Stimulated activated CD8-positive, alpha-beta memory T cell treated with anti-CD3 and anti-CD28 coated beads, Interleukin-4, amount 100 ng/mL, for 24 hours (primary cell): ENCODE results near the gene LYRM4.

Source experiments
- DNase-seq: peaks from one replicate; pipeline ENCODE4 v3.0.0-alpha.2; 2020; ENCODE audit warnings: low read depth

The LYRM4 gene

DNA sequence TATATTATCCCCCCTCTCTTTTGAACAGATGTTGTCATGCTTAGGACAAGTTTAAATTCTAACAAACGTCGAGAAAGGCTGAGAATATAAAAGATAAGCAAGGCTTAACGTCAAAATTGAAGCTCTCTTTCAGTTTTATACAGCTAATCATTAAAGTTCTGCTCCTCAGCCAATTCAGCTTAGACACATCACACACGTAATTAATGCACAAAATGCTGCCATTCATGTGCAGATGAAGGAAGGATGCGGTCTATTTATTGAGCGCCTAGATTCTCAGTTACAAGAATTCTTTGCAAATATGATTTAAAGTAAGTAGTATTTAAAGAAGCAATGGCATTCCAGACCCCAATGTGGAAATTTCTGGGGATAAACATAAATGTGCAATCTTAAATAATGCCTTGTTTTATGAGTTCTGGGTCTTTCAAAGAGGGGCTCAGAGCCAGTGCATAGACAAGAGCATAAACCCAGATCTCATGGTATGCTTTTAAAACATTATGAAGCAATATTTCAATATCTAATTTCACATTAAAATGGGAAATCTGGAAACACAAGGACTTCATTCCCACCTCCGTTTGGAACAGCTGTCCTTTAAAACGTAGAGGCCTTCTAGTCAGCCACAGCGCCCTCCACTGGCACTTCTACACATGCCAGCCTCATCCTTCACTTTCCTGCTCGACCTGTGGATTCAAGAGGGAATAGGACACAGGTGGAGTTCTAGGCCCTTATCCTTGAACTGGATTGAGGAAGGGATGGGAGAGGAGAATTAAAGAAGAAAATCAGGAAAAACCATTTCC is 85.8 kb downstream of the LYRM4 start:
- no peak for DNase-seq

DNA sequence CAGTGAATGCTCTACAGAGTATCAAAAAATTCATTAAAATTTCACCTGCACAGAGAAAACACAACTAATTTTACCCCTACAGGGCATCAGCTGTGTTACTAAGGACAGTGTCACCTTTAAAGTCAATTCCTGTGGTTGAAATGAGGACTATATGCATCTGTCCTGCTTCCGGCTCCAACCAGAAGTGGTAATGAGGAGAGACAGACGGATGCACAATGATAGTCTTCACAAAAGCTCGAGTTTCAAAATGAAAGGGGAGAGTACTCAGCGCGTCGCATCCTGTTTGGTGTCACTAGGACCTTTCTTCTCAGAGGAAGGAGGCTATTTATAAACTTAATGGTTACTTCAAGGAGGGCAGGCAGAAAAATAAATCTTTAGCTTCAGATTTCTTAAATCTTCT is 86.5 kb downstream of the LYRM4 start:
- peak; percentile 5 for DNase-seq

DNA sequence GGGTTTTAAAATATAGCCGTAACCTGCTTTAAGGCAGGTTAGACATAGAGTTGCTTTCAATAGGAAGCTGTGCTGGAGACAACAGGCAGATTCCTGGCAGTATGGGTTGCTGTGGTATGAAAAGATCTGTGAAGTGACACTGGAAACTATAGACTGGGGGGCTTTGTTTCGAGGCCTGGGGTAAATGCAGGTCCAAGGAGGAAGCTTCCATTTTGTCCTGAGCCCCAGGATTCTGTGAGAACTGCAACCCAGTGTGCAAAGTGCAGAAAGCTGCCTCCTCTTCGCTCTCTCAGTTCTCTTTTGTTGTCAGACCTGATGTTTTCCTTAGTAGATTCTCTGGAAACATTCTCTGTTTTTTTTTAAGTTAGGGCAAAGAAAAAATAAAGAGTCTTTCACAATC is 86.9 kb downstream of the LYRM4 start:
- no peak for DNase-seq

DNA sequence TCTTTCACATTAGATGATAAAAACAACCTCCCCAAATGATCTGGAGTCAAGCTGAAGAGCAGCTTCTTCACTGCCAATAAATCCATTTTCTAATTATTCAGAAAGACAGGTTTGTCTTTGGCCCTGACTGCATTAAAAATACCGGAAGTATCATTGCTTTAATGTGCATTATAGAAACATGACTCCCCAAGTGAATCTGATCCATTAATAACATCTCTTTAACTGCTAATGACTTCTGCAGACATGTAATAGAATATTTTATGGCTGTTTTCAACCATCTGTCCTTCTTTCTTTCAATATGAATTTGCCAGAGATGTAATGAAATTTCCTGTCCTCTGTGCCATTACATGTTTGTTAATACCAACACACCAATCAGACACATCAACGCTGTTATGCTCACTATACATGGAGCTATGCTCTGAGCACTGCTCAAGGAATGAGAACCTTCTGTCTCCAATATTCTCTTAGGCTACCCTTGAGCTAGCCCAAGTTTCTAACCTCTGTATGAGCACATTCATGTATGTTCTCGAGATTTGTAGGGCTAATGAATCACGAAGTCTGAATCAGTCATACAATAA is 87.8 kb downstream of the LYRM4 start:
- no peak for DNase-seq

DNA sequence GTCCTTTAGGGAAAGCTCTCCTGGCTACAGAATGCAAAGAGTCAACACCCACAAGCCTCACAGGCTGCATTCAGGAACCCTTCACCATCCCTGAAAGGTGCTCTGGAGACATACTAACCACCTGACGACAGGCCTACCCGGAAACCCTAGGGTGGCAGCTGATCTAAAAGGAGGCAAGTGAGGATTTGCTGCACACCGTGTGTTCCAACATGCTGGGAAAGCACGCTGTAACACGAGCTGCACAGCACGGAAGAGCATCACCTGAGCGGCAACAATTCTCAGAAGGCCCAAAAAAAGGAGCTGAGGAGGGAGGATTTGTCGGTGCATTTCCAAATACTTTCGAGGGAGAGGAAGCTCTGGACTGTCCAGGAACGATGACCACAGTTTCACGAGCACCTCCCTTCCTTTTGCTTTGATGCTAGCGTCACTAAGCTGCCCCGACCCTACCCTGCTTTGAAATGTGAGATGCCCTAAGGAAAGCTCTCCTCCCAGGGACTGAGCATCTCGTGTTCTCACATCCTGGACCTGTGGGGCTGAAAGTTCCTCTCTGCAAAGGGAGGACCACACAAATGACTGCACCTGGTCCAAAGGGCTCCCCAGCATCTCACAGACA is 88.6 kb downstream of the LYRM4 start:
- DNase-seq: no peak

DNA sequence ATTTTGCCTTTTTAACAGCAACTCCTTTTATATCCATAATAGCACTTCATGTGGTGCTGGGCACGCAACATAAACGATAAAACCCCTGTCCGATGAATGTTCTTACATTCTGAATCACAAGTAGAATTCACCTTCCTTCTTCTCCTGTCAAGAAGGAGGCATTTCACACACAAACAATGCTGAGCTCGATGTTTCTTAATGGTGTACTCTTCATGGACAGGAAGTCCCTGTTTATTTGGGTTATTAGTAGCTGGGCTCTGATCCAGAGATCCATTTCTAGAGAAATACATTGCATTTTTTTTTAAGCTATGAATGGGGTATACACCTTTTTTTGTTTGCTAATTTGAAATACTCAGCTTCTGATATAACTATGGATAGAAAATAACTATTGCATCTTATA is 93.2 kb downstream of the LYRM4 start:
- DNase-seq: no peak

DNA sequence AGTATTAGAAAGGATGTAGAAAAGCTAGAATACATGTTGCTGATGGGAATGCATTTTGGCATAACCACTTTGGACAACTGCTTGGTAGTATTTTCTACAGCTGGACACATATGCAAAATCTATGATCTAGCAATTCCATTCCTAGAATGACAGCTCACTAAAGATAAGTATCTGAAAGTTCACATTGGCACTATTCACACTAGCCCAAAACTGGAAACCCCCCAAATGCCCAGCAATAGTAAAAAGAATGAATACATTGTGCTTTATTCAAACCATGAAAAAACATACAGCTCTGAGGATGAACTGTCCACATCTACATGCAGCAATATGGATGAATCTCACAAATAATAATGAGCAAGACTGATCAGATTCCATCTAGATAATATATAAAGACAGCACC is 96.7 kb downstream of the LYRM4 start:
- DNase-seq: no peak

DNA sequence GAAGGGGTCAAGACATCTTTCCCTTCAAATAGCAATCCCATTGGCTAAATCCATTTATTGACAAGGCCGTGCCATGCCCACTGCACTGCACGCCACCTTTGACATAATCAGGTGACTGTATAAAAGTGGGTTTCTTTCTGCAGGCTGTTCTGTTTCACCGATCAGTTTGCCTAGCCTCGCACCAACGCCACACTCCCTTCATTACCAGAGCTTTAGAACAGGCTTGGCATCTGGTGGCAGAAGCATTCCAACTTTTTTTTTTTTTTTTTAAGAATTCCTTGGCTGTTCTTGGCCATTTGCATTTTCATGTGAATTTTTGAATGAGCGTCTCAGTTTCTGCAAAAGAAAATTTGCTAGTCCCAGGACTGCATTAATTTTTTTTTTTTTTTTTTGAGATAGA is 97.5 kb downstream of the LYRM4 start:
- no peak for DNase-seq

DNA sequence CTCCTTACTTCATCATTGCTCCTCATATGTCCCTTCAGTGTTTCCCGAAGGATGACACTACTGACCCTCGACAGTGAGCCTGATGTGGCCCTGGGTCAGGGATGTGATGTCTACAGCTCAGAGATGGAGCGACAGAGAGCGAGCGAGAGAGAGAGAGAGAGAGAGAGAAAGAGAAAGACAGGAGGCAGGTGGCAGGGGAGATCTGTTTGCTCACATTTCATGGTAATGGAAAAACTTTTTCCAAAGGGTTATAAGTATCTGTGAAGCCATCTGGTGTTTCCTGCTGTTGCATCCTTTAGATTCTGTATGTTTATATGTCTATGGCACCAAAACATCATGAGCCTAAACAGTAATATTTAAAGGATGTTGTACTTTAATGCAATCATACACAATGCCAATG is 98.4 kb downstream of the LYRM4 start:
- no peak for DNase-seq

DNA sequence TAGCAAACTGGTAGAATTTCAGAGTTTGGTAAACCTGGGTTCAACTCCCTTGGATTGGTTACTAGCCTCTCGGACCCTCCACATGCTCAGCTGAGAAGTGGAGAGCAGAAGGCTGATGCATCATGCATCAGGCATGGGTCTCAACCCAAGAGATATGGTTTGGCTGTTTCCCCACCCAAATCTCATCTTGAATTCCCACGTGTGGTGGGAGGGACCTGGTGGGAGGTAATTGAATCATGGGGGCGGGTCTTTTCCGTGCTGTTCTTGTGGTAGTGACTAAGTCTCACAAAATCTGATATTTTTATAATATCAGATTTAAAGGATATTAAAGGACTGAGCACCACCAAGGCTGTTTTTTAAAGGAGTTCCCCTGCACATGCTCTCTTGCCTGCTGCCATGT is 100.5 kb downstream of the LYRM4 start:
- DNase-seq: no peak

DNA sequence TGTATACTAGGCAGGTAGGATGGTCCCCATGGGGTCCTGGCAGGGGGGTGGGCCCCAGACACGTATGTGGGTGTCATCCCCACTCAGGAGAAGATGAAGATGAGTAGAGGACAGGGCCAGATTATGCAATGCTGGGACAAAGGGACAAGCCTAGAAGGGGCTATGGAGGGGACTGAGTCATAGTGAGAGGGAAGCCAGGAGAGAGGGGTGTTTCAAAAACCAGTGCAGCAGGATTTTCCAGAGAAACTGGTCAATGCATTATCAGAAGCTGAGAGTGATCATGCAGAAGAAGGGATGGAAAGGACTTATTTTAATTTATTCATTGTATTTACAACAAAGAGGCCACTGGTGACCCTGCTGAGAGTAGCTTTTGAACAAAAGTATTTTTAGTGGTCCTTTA is 101.6 kb downstream of the LYRM4 start:
- no peak for DNase-seq

DNA sequence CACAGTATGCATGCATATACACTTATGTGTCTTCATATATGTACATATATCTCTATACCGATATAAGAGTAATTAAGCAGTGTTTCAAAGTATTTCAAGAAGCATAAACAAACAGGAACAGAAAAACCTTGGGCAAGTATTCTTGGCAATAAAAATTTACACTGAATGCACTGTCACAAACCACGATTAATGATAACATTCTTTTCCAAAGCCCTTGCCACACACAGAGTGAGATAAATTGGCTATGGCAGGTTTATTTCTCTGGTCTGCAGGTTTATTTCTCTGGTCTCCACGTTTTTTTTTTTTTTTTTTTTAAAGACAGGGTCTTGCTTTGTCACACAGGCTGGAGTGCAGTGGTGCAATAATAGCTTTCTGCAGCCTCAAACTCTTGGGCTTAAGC is 102.6 kb downstream of the LYRM4 start:
- no peak for DNase-seq

DNA sequence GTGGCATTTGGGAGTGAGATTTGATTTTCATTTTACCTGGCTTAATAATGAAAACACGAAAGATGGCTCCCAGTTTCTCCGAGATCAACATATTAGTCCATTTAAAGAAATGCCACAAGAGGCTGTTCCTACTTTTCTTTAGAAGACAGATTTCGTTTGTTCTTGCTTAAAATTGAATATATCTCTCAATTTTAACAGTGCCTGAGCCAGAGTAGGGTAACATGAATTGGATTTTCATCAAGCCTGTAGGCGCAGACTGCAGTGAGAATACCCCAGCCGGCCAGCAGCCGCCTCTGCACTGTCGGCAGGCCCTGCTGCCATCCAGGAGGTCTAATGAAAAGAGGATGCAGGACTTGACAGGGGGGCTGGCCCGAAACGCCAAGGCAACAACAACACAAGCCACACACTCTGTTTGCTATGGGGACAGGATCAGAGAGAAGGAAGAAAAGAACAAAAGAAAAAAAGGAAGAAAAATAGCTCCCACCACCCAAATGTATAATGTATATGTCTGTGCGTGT is 103.1 kb downstream of the LYRM4 start:
- no peak for DNase-seq

DNA sequence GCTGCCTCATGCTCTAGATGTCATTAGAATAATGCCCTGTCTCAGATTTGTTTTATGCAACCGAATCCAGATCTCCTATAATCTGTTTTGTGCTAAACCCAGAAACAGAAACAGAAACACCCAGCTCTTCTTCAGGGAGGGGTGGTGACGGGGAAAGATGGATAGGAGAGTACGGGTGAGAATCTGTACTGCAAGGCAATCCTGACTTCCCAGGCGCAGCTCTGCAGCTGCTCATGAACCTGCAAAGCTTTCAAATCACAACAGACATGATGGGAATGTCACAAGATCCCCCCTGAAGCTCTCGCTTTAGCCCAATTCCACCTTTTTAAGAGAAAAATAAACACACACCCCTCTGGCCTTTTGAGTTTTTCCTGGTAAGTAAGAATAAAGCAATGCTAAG is 104.1 kb downstream of the LYRM4 start:
- no peak for DNase-seq

DNA sequence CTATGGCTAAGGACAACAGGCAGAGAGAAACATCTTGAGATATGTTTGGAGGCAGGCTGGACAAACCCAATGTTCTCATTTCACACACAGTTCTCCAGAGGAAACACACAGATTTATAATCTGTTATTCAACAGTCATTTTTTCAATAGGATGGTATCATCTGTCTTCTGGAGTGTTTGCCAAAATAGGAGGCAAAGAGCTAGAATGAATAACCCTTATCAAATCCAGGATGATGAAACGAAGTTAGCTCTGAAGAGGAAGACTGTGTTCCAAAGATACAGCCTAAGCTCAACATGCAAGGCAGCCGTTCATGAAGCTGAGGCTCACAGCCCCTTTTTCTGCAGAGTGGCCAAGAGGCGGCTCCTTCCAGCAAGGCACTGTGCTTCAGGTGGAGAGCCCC is 104.8 kb downstream of the LYRM4 start:
- no peak for DNase-seq

DNA sequence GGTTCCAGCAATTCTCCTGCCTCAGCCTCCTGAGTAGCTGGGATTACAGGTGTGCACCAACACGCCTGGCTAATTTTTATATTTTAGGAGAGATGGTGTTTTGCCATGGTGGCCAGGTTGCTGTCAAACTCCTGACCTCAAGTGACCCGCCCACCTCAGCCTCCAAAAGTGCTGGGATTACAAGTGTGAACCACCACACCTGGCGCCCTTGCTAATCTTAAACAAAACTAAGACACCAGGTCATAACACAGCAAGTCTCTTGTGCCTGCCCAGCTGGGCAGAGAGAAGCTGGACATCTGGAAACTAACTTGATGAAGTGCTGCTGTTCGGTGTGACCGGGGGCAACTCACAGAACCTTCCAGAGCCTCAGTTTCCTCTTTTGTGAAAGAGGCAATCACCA is 107.6 kb downstream of the LYRM4 start:
- DNase-seq: no peak

DNA sequence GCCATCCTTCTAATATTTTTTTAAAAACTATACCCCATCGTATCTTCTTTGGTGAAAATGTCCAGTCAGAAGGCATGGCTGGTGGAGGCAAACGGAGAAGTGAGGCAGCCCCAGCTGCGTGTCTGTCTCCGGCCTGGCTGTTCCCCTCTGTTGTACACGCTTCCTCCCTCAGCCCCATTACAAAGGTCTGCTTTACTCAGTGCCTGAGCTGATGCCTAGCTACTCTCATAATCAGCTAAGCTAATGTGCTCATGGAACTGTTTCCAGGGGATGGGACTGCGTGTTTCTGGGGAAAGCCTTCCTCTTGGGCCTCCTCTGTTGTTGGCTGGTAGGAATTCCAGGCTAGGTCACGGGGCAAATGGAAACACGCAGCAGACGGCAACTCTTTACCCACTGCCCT is 108.3 kb downstream of the LYRM4 start:
- no peak for DNase-seq

DNA sequence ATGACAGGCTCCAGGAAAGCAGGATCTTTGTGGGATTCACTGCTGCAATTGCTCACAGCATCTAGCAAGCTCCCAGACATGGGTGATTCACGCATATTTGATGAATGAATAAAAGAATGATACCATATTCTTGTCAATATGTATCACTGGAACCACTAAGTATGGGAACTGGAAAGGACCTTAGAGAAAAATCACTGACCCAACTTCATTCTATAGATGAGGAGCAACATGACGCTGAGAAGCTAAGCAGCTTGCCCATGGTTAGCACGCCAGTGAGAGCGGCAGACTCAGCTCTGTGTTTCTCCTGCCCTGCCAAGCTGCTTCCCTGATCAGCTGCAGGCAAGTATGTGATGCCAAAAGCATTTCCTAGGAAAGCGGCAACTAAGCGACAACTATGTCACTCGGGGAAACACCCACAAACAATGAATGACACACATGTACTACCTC is 108.8 kb downstream of the LYRM4 start:
- DNase-seq: no peak

DNA sequence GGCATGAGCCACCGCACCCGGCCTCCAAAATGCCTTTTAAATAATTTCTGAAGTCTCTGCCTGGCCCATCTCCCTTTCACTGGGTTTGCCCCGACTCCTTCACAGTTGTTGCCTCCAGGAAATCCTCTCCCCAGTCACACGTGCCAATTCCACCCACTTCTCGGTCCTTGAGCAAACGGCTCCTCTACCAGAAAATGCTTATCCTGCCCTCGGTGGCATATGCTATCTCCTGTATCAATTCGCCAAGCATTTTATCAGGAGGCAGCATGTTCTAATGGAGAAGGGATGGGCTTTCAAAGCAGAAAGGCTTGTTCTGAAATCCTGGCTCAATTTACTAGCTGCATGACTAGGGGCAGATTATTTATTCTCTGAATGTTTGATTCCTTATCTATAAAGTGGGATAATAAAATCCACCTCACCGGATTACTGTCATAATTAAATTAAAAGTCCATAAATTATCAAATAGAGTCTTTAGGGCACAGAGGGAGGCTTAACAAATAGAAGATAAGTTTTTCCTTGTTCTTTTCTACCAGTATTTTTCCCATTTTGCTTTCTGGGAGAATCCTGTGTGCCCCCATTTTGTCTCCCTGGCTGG is 109.3 kb downstream of the LYRM4 start:
- no peak for DNase-seq

DNA sequence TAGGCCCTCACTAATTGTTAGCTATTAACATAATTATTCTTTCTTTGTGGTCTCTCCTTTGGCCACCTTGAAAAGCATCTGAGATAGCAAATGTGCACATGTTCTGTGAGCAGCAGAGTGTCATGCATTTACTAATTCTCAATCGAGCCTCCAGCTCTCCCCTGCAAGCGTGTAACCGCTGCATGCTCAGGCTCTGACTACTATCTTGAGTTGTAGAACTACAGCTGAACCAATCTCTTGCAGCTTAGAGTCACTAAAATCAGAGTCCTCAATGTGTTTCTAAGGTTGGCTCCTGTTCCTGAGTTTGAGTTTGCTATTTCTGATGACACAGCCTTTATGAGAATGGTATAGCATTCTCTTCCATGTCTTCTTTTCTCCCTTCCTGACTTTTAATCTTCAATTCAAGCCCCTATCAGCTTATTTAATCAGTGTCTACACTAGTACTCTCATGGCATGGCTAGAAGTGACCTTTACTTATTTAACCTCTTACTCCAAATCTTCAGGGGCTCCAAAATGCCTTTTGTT is 110.1 kb downstream of the LYRM4 start:
- no peak for DNase-seq

DNA sequence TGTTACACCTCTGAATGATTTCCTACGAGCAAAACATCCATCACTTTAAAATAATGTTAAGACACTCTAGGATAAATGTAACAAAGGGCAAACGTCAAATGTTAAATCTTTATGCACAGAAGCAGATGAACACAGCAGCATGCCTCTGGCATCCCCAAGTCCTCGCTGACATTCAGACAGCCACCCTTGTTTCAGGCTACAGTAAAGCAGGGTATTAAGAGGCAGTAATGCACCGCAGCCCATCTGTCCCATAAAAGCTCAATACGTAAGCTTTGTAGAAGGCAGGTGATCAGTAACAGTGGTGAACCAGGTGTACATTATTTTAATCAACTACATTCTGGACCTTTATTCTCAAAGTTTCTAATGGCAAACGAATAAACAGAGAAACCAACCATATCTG is 110.9 kb downstream of the LYRM4 start:
- DNase-seq: no peak

DNA sequence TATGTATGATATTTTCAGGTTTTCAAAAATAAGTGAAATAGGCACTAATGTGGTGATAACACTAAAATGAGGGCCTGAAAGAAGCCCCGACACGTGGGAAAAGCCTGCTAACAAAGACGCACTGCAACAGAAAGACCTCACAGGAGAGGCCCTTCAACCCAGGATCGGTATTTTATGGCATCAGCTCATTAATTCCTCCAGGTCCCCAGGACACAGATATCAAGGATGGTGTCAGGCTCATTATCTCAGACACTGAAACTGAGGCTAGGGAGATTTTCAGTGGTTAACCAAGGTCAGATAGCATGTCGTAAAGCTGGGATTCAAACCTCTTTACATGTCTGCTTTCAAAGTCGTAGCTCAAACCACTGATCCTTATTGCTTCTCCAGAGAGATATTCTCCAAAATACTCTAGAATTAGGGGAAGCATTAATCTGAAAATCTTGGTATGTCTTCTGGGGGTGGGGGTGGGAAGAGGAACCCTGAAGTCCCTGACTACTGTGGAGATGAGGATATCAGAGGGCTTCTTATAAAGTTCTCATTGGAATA is 111.5 kb downstream of the LYRM4 start:
- DNase-seq: no peak
